MM.1S (cell line): Measurements from ENCODE around the gene MAGI2.

Source experiments
- DNase-seq: peaks from one replicate; pipeline ENCODE4 v3.0.0-alpha.2; 2015
- H2AFZ ChIP-seq: fragments of 300-600 bp; sonication (generic); 2 replicates; pipeline ENCODE4 v1.6.0; 2016; ENCODE audit warnings: antibody characterized with exemption, low read length
- H3F3A ChIP-seq: fragments of 300-600 bp; sonication (generic); 2 replicates; pipeline ENCODE4 v1.6.1; 2016; ENCODE audit warnings: mild to moderate bottlenecking, antibody characterized with exemption, low read length, moderate library complexity, mixed read lengths; ENCODE audit not compliant: insufficient read depth
- H3K27ac ChIP-seq: fragments of 300-600 bp; sonication (generic); 2 replicates; pipeline ENCODE4 v1.5.1; 2016; ENCODE audit warnings: mild to moderate bottlenecking, low read length
- H3K27me3 ChIP-seq: fragments of 300-600 bp; sonication (generic); replicated peaks from 2 replicates; pipeline ENCODE4 v1.6.0; 2016; ENCODE audit warnings: low read length; ENCODE audit not compliant: insufficient read depth
- H3K36me3 ChIP-seq: fragments of 300-600 bp; sonication (generic); replicated peaks from 2 replicates; pipeline ENCODE4 v1.6.1; 2016; ENCODE audit warnings: mild to moderate bottlenecking, low read length, mixed read lengths; ENCODE audit not compliant: insufficient read depth
- H3K4me1 ChIP-seq: fragments of 300-600 bp; sonication (generic); 2 replicates; pipeline ENCODE4 v1.6.1; 2016; ENCODE audit warnings: low read length, mixed read lengths
- H3K4me2 ChIP-seq: fragments of 300-600 bp; sonication (generic); 2 replicates; pipeline ENCODE4 v1.6.0; 2016; ENCODE audit warnings: low read depth, low read length
- H3K4me3 ChIP-seq: fragments of 300-600 bp; sonication (generic); 2 replicates; pipeline ENCODE4 v1.5.1; 2016; ENCODE audit warnings: low read length, mixed read lengths
- H3K79me2 ChIP-seq: fragments of 300-600 bp; sonication (generic); 2 replicates; pipeline ENCODE4 v1.6.1; 2016; ENCODE audit warnings: mixed run types, low read length, mixed read lengths
- H3K9ac ChIP-seq: fragments of 300-600 bp; sonication (generic); 2 replicates; pipeline ENCODE4 v1.6.1; 2016; ENCODE audit warnings: low read length, mixed read lengths
- H3K9me2 ChIP-seq: fragments of 300-600 bp; sonication (generic); replicated peaks from 2 replicates; pipeline ENCODE4 v1.6.1; 2016; ENCODE audit warnings: mild to moderate bottlenecking, low read length, mixed read lengths; ENCODE audit not compliant: insufficient read depth
- H3K9me3 ChIP-seq: fragments of 300-600 bp; sonication (generic); replicated peaks from 2 replicates; pipeline ENCODE4 v1.6.1; 2016; ENCODE audit warnings: mild to moderate bottlenecking, low read length, mixed read lengths; ENCODE audit not compliant: insufficient read depth
- H4K20me1 ChIP-seq: fragments of 300-600 bp; sonication (generic); 2 replicates; pipeline ENCODE4 v1.6.1; 2016; ENCODE audit warnings: mild to moderate bottlenecking, low read length, moderate library complexity, mixed read lengths; ENCODE audit not compliant: insufficient read depth
- CTCF ChIP-seq: fragments of 300-600 bp; sonication (generic); IDR thresholded peaks from 2 replicates; pipeline ENCODE4 v1.5.1; 2016; ENCODE audit warnings: antibody characterized with exemption, low read length, mixed read lengths
- EZH2 ChIP-seq: fragments of 300-600 bp; sonication (generic); optimal IDR thresholded peaks from 2 replicates; pipeline ENCODE3; 2017; ENCODE audit warnings: low read depth, mild to moderate bottlenecking, antibody characterized with exemption, low read length, mixed read lengths
- EZH2phosphoT487 ChIP-seq: fragments of 300-600 bp; sonication (generic); IDR thresholded peaks from 2 replicates; pipeline ENCODE4 v1.6.1; 2018; ENCODE audit warnings: antibody characterized with exemption, low read length

MAGI2 gene

DNA sequence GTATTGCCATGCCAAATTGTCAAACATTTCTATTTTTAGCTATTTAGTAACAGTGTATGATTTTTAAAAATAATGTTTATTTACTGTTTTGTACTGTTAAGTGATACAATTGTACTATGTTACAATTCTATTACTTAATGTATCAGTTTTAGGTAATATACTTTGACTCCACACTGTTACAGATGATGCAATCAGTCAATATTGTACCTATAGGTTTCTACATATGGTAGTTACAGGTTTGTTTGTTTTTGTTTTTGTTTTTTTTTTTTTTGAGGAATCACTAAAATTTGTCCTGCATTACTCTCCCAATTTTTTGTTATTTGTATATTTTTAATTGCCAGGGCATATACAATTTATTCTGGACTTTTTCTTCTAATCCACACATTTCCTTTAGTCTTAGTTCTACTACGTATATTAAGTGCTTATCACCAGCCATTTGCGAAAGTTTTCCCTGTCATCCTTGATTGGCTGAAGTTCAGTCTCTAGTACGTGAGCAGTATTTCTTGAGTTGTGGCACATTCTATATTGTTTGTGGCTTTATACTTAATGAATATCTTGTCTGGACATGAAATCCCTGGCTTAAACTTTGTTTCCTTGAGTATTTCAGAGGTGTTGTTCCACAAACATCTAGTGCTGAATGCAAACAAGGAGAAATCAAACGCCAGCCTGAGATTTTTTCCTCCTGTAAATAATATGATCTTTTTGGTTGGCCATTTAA lies 114.1 kb downstream of the MAGI2 start:
- H3K4me1 ChIP-seq = no peaks in the 10 kb centered on the region
- H3K27ac ChIP-seq = no peak overlapping the region
- H3K9ac ChIP-seq = no peak overlapping the region
- no peaks in the 10 kb centered on the region for H4K20me1 ChIP-seq
- H3K36me3 ChIP-seq = no peaks in the 10 kb centered on the region
- no peak overlapping the region for H2AFZ ChIP-seq
- no peak for TF ChIP-seq CTCF
- no peak for TF ChIP-seq EZH2phosphoT487
- TF ChIP-seq EZH2 = no peak
- no peak overlapping the region for H3K4me3 ChIP-seq
- no peak for DNase-seq
- no peaks in the 10 kb centered on the region for H3K27me3 ChIP-seq
- no peaks in the 10 kb centered on the region for H3F3A ChIP-seq
- H3K4me2 ChIP-seq = no peak overlapping the region
- no peaks in the 10 kb centered on the region for H3K79me2 ChIP-seq
- no peaks in the 10 kb centered on the region for H3K9me3 ChIP-seq
- H3K9me2 ChIP-seq = no peaks in the 10 kb centered on the region

GRCh38 chr7:79337717-79338116 lies 115.8 kb downstream of the MAGI2 start:
- no peaks in the 10 kb centered on the region for H3K27me3 ChIP-seq

GRCh38 chr7:79334841-79335240 lies 118.6 kb downstream of the MAGI2 start:
- no peak for TF ChIP-seq EZH2
- no peak for TF ChIP-seq CTCF
- TF ChIP-seq EZH2phosphoT487 = no peak

More at GRCh38 chr7:79337717-79338116, 115.8 kb downstream of the MAGI2 start:
- Histone ChIP-seq H3K9me2 (no peaks in the 10 kb centered on the region), H3K27ac (no peak overlapping the region), H3K36me3 (no peaks in the 10 kb centered on the region), H3K9ac (no peak overlapping the region), H3K79me2 (no peaks in the 10 kb centered on the region), H3K4me2 (no peak overlapping the region), H3K4me1 (no peaks in the 10 kb centered on the region), H3K4me3 (no peak overlapping the region), H4K20me1 (no peaks in the 10 kb centered on the region), H2AFZ (no peak overlapping the region), H3F3A (no peaks in the 10 kb centered on the region), H3K9me3 (no peaks in the 10 kb centered on the region)
- DNase-seq = no peak
- TF ChIP-seq CTCF (no peak), EZH2phosphoT487 (no peak), EZH2 (no peak)

More at GRCh38 chr7:79334841-79335240, 118.6 kb downstream of the MAGI2 start:
- H3K9ac ChIP-seq = no peak overlapping the region
- H3K27me3 ChIP-seq = no peaks in the 10 kb centered on the region
- no peaks in the 10 kb centered on the region for H3K4me1 ChIP-seq
- no peaks in the 10 kb centered on the region for H3F3A ChIP-seq
- H3K9me3 ChIP-seq = no peaks in the 10 kb centered on the region
- H4K20me1 ChIP-seq = no peaks in the 10 kb centered on the region
- H3K4me2 ChIP-seq = no peak overlapping the region
- no peak overlapping the region for H3K27ac ChIP-seq
- DNase-seq = no peak
- no peaks in the 10 kb centered on the region for H3K9me2 ChIP-seq
- no peak overlapping the region for H2AFZ ChIP-seq
- H3K36me3 ChIP-seq = no peaks in the 10 kb centered on the region
- no peaks in the 10 kb centered on the region for H3K79me2 ChIP-seq
- no peak overlapping the region for H3K4me3 ChIP-seq
